Peyer's patch (tissue), 4 donors: ENCODE data around the gene GLRA1. TPM values are rescaled to one million over a fixed set of nuclear protein-coding genes. Genes with fewer than 3 reads are reported as not detected.
"Not testable (repeated sequence)": the region's sequence is repeated elsewhere in the genome, so short reads cannot be mapped to it uniquely, and the experiment has no call there.

Source experiments
- DNase-seq, 3 donors: peaks; one replicate each; pipeline ENCODE4 v3.0.0-alpha.2; 2017 to 2019
- H3K27ac ChIP-seq, 4 donors: fragments of 200-600 bp; sonication (generic); one replicate each; pipeline ENCODE4 v1.5.1; 2016 to 2019
- H3K27me3 ChIP-seq, 2 donors: fragments of 200-600 bp; sonication (generic); one replicate each; pipeline ENCODE4 v1.5.1; 2019
- H3K36me3 ChIP-seq, 3 donors: fragments of 200-600 bp; sonication (generic); one replicate each; pipeline ENCODE4 v1.5.1; 2016 to 2019
- H3K4me1 ChIP-seq, 4 donors: fragments of 200-600 bp; sonication (generic); one replicate each; pipeline ENCODE4 v1.5.1; 2016 to 2019
- H3K4me3 ChIP-seq, 4 donors: fragments of 200-600 bp; sonication (generic); 1 replicate in 3 of 4; 2 replicates in 1 of 4; pipeline ENCODE4 v1.5.1; 2016 to 2019; ENCODE audit warnings: mild to moderate bottlenecking in 1 of 4
- H3K9me3 ChIP-seq, 4 donors: fragments of 200-600 bp; sonication (generic); one replicate each; pipeline ENCODE4 v1.5.1; 2016 to 2019; ENCODE audit warnings: mild to moderate bottlenecking in 1 of 4
- POLR2A ChIP-seq, 2 donors: fragments of 450-650 bp; IDR thresholded peaks; one replicate each; pipeline ENCODE4 v1.5.1; 2017; ENCODE audit warnings: antibody characterized with exemption in 2 of 2, mild to moderate bottlenecking in 2 of 2, moderate library complexity in 2 of 2
- total RNA-seq, 4 donors: library from RNA; depleted of rRNA; stranded (reverse); fragments of >200 nt; gene quantifications; one replicate each; pipeline ENCODE4 v1.1.0, GENCODE V29; 2016
- TF ChIP-seq, protein P1 (sequence below), 6 experiments: fragments of 450-650 bp in 4 of 6; fragments of 200-600 bp in 2 of 6; sonication (generic) in 1 of 6; IDR thresholded peaks; one replicate each; pipeline ENCODE4 v1.5.1; 2017 to 2019; ENCODE audit warnings: antibody characterized with exemption in 6 of 6, mild to moderate bottlenecking in 3 of 6, moderate library complexity in 1 of 6

GLRA1 gene
- total RNA-seq, 4 donors from 2014 or later = not detected

- TF ChIP-seq, protein P1, sequence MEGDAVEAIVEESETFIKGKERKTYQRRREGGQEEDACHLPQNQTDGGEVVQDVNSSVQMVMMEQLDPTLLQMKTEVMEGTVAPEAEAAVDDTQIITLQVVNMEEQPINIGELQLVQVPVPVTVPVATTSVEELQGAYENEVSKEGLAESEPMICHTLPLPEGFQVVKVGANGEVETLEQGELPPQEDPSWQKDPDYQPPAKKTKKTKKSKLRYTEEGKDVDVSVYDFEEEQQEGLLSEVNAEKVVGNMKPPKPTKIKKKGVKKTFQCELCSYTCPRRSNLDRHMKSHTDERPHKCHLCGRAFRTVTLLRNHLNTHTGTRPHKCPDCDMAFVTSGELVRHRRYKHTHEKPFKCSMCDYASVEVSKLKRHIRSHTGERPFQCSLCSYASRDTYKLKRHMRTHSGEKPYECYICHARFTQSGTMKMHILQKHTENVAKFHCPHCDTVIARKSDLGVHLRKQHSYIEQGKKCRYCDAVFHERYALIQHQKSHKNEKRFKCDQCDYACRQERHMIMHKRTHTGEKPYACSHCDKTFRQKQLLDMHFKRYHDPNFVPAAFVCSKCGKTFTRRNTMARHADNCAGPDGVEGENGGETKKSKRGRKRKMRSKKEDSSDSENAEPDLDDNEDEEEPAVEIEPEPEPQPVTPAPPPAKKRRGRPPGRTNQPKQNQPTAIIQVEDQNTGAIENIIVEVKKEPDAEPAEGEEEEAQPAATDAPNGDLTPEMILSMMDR (IDR thresholded peaks at IDR 0.05) = no peak
- TF ChIP-seq POLR2A (IDR thresholded peaks at IDR 0.05) = no peak
- H3K27ac ChIP-seq = no peak overlapping the region
- H3K4me1 ChIP-seq = no peaks in the 10 kb centered on the region
- DNase-seq = no peak
- no peaks in the 10 kb centered on the region for H3K36me3 ChIP-seq
- no peak overlapping the region for H3K4me3 ChIP-seq
- H3K9me3 ChIP-seq = no peaks in the 10 kb centered on the region
- H3K27me3 ChIP-seq = no peaks in the 10 kb centered on the region
These were observed 60.4 kb downstream of the GLRA1 start for GRCh38 chr5:151864061-151864748.

- Histone ChIP-seq H3K27me3 (no peaks in the 10 kb centered on the region), H3K27ac (no peak overlapping the region), H3K4me1 (no peaks in the 10 kb centered on the region), H3K4me3 (no peak overlapping the region), H3K9me3 (no peaks in the 10 kb centered on the region), H3K36me3 (no peaks in the 10 kb centered on the region)
- no peak for DNase-seq
- TF ChIP-seq, protein P1 (IDR thresholded peaks at IDR 0.05) = no peak
- no peak for TF ChIP-seq POLR2A (IDR thresholded peaks at IDR 0.05)
These were observed 61.1 kb downstream of the GLRA1 start for GRCh38 chr5:151863566-151863965.

DNA sequence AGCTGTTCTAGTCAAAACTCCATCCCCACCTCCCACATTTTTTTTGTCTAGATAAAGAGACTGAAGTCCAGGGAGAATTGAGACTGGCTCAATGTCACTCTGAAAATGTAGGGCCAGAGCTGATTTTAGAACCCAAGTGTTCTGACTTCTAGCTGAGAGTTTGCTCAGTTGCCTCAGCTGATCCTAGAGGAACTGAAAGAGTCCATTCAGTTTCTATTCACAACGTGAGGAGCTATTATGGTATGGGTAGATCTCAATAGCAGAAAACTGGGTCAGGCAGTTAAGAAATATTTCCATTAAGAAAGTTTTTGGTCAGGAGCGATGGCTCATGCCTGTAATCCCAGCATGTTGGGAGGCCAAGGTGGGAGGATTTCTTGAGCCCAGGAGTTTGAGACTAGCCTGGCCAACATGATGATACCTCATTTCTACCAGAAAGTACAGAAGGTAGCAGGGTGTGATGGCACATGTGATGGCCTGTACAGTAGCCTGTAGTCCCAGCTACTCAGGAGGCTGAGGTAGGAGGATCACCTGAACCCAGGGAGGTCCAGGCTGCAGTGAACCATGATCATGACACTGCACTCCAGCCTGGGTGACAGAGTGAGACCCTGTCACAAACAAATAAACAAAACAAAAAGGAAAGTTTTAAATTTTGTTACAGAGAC lies 61.7 kb downstream of the GLRA1 start:
- TF ChIP-seq, protein P1 (IDR thresholded peaks at IDR 0.05) = no peak
- TF ChIP-seq POLR2A (IDR thresholded peaks at IDR 0.05) = no peak
- Histone ChIP-seq H3K36me3 (no peaks in the 10 kb centered on the region), H3K9me3 (no peaks in the 10 kb centered on the region)

GRCh38 chr5:151860867-151861266 lies 63.8 kb downstream of the GLRA1 start:
- H3K4me3 ChIP-seq, DNase-seq, H3K9me3 ChIP-seq, H3K36me3 ChIP-seq, H3K27ac ChIP-seq, H3K4me1 ChIP-seq, H3K27me3 ChIP-seq: not testable (repeated sequence)

More for the DNA sequence above, 61.7 kb downstream of the GLRA1 start:
- Histone ChIP-seq H3K27me3 (no peaks in the 10 kb centered on the region), H3K4me1 (no peaks in the 10 kb centered on the region), H3K27ac (no peak overlapping the region), H3K4me3 (no peak overlapping the region)
- DNase-seq = no peak

DNA sequence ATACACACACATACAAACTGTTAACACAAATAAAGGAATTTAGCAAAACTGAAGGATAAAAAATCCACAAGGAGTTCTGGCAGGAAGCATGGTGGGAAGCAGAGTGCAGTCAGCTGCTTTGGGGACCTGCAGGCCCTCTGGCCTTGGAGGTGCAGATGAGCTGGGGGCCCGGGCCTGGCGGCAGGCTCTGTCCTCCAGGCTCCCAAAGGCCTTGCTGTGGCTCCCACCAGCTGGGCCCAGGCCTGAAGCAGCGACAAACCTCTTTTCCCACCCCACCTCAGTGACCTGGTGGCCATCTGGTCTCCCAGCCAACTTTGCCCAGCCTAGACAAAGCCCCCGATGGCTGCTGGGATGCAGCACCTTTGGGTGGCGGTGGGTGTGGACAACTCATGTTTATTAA lies 67.8 kb downstream of the GLRA1 start:
- Histone ChIP-seq H3K9me3 (no peaks in the 10 kb centered on the region), H3K27ac (no peak overlapping the region), H3K27me3 (no peaks in the 10 kb centered on the region), H3K4me3 (no peak overlapping the region), H3K36me3 (no peaks in the 10 kb centered on the region), H3K4me1 (no peaks in the 10 kb centered on the region)
- TF ChIP-seq, protein P1 (IDR thresholded peaks at IDR 0.05) = no peak
- TF ChIP-seq POLR2A (IDR thresholded peaks at IDR 0.05) = no peak
- no peak for DNase-seq

DNA sequence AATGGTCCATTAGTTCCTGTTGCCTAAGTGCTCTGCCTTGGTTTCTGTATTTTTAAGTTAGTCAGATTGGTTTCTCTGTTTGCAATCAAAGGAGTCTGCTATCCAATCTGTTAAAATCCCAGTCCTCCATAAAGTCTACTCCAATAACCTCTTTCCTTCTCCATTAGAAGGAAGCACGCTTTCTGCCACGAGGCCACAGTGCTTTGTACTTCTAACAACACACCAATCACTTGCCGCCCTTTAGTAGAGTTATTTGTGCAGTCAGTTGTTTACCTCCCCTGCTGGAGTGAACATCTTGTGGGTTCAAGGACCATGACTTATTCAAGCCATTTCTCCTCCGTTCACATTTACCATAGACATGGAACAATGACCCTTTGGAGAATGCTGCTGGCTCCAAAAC lies 69.0 kb downstream of the GLRA1 start:
- no peak overlapping the region for H3K27ac ChIP-seq
- no peaks in the 10 kb centered on the region for H3K4me1 ChIP-seq
- TF ChIP-seq, protein P1 (IDR thresholded peaks at IDR 0.05) = no peak
- TF ChIP-seq POLR2A (IDR thresholded peaks at IDR 0.05) = no peak
- no peak overlapping the region for H3K4me3 ChIP-seq
- H3K36me3 ChIP-seq = no peaks in the 10 kb centered on the region
- DNase-seq = no peak
- no peaks in the 10 kb centered on the region for H3K27me3 ChIP-seq
- H3K9me3 ChIP-seq = no peaks in the 10 kb centered on the region
